Frontal cortex (tissue), 4 donors: ENCODE data around the gene OR51B4. TPM values are rescaled to one million over a fixed set of nuclear protein-coding genes. Genes with fewer than 3 reads are reported as not detected.
"Not testable (repeated sequence)": the region's sequence is repeated elsewhere in the genome, so short reads cannot be mapped to it uniquely, and the experiment has no call there.

Experiments
- DNase-seq, 2 donors: peaks; one replicate each; pipeline ENCODE4 v3.0.0; 2012; ENCODE audit warnings: low spot score in 2 of 2
- FAIRE-seq: peaks from 2 replicates; lab custom pipeline; 2012; peaks lifted over from hg19 to GRCh38; lab: Jason Lieb, UNC
- total RNA-seq: library from RNA; depleted of rRNA; stranded (reverse); fragments of >200 nt; gene quantifications from one replicate; pipeline ENCODE4 v1.2.3, GENCODE V29; 2014
- donor health status: control.
- donor health status: control.
- donor health status: control.

Gene OR51B4
- total RNA-seq, 1 donor from 2014 or later, result 0.41 TPM

DNA sequence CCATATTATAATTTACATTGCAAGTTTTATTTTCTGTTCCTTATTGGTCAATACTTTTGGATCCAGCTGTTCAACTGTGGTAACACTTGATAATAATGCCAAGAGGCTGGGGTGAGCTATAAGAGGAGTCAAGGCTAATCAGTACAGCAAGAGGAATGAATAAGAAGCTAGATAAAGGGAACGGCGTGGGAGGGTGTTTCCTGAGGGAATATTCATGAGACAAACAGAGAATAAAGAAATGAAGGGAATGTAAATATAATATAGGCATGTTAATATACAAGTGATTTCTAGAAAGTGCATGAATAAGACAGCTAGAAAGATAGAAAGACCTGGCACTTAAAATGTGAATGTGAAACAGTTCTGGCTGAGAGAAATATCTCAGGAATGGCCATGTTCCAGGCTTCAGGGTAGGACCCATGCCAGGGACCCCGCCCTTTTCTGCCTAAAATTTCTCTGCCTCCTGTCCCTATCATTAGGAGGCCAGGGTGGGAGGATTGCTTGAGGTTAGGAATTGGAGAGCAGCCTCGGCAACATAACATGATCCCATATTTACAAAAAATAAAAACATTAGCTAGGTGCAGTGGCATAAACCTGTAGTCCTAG, 3.9 kb downstream of the OR51B4 start:
- no peak for DNase-seq
- no peak for FAIRE-seq

DNA sequence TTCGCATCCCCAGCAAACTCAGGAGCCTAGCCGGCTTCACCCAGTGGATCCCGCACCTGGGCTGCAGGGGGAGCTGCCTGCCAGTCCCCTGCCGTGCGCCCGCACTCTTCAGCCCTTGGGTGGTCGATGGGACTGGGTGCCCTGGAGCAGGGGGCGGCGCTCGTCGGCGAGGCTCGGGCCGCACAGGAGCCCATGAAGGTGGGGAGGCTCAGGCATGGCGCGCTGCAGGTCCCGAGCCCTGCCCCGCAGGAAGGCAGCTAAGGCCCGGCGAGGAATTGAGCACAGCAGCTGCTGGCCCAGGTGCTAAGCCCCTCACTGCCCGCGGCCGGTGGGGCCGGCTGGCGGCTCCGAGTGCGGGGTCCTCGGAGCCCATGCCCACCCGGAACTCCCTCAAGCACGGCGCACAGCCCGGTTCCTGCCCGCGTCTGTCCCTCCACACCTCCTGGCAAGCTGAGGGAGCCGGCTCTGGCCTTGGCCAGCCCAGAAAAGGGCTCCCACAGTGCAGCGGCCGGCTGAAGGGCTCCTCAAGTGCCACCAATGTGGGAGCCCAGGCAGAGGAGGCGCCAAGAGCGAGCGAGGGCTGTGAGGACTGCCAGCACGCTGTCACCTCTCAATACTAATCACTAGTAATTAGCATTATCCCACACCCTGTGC, 7.3 kb downstream of the OR51B4 start:
- DNase-seq, FAIRE-seq: not testable (repeated sequence)

DNA sequence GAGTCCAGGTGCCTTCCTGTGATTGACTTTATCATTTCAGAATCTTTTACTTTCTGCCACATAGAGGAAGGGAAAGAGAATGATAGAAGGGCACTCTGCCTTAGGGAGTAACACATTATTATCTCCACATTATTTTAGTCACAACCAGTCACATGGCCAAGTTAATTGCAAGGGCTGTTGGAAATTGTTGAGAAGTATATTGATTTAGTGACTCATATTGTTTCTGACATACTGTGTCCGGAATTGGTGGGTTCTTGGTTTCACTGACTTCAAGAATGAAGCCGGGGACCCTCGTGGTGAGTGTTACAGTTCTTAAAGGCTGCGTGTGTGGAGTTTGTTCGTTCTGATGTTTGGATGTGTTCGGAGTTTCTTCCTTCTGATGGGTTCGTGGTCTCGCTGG, 8.7 kb downstream of the OR51B4 start:
- FAIRE-seq, result no peak
- DNase-seq, result no peak

DNA sequence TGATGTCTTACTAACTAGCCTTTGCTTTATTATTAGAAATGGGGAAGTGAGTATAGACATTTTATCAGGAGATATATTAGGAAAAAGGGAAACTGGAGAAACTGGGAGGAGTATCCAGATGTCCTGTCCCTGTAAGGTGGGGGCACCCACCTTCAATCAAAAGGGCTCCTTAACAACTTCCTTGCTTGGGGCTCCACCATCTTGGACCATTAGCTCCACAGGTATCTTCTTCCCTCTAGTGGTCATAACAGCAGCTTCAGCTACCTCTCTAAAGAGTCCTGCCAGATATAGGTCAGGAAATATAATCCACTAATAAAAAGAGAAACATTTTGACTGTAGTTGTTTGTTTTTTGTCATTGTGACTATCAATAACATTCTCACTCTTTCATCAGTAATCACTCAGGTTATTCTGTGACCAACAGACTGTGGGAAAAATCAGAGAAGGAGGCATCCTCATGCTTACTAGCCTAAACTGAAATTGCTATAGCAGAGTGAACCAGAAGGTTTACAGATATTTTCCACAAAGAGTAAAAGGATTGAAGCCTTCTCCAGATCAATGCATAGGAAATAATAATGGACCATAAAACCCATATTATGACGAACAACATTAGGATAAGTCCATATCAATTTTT, 10.4 kb downstream of the OR51B4 start:
- DNase-seq (no peak), FAIRE-seq (no peak)

DNA sequence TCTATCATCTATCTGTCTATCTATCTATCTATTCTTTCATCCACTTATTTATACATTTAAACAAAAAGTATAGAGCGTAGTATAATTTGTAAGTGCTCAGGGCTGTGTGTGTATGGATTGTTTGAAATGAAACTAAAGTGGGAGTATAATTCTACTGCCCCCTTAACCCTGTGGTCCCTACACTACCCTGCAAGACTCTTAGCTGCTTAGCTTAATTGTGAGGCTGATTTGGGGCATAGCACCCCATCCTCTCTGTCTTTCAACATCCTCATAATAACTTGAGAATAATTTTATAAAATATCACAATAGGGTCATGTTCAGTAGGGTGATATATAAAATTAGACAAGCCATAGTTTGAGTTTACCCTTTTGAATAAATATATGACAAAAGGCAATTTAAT, 11.6 kb downstream of the OR51B4 start:
- DNase-seq (no peak), FAIRE-seq (no peak)

DNA sequence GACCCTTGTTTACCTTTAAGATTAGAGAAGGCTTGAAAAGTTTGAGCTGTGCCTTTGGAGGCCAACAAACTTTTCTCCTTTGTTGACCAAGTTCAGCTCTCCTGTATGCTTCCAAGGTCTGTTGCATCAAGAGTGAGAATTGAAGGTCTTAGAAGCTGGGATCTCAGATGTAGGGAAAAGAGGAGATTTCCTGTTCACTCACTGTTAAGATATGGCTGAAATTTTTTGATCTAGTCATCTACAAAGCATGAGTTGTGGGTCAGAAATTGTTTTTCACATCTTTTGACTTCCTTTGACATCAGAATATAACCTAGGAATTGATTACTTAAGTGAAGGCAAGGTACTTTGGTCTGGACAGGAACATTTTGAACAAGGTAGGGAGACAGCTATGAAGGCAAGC, 12.1 kb downstream of the OR51B4 start:
- FAIRE-seq, result no peak

DNA sequence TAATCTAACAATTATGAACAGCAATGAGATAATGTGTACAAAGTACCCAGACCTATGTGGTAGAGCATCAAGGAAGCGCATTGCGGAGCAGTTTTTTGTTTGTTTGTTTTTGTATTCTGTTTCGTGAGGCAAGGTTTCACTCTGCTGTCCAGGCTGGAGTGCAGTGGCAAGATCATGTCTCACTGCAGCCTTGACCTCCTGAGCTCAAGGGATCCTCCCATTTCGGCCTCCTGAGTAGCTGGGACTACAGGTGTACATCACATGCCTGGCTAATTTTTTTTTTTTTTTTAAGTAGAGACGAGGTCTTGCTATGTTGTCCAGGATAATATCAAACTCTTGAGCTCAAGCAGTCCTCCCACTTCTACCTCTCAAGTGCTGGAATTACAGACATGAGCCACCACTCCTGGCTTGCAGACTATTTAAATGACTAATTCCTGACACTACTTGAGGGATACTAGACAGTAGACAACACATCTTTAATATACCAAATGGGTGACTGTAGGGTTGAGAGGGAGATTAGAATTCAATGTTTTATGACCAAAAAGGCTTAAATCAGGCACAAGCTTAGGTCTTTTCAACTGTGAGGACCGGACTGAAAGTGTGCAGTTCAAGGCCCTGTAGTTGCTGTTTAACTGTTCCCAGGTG, 12.7 kb downstream of the OR51B4 start:
- no peak for FAIRE-seq
- DNase-seq, result no peak

More for the DNA sequence above, 12.1 kb downstream of the OR51B4 start:
- no peak for DNase-seq

DNA sequence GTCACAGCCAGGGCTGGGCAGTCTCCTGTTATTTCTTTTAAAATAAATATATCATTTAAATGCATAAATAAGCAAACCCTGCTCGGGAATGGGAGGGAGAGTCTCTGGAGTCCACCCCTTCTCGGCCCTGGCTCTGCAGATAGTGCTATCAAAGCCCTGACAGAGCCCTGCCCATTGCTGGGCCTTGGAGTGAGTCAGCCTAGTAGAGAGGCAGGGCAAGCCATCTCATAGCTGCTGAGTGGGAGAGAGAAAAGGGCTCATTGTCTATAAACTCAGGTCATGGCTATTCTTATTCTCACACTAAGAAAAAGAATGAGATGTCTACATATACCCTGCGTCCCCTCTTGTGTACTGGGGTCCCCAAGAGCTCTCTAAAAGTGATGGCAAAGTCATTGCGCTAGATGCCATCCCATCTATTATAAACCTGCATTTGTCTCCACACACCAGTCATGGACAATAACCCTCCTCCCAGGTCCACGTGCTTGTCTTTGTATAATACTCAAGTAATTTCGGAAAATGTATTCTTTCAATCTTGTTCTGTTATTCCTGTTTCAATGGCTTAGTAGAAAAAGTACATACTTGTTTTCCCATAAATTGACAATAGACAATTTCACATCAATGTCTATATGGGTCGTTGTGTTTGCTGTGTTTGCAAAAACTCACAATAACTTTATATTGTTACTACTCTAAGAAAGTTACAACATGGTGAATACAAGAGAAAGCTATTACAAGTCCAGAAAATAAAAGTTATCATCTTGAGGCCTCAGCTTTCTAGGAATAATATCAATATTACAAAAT, 13.4 kb downstream of the OR51B4 start:
- FAIRE-seq (no peak), DNase-seq (no peak)

DNA sequence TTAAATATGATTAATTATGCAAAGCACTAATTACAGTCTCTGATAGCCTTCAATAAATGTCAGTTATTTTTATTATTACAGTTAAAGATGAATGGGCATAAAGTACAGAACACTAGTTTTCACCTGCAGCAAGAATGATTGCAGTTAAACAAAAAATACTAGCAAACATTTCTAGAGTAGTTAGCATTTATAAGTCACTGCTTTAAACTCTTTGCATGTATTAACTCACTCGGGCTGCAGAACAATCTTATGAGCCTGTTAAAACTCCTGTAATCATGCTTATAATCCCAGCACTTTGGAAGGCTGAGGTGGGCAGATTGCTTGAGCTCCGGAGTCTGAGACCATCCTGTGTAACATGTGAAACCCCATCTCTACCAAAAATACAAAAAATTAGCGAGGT, 14.8 kb downstream of the OR51B4 start:
- FAIRE-seq, result no peak
- DNase-seq, result no peak

DNA sequence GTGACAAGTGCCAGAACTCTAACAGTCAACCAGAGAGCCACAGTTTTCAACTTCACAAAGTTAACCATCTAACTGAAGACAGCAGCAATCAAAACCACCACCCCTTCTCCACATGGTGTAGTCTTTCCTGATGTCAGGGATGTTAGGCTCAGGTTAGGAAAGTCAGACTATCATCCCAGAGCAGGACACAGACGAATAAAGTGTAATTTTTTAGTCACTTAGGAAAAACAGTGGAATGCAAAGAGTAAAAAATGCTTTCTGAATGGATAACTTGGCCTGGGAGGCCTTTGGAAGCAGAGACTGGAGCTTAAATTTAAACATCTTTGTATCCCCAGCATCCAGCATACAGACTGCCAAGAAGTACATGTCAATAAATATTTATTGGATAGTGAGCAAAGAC, 15.4 kb downstream of the OR51B4 start:
- no peak for DNase-seq
- FAIRE-seq, result no peak

DNA sequence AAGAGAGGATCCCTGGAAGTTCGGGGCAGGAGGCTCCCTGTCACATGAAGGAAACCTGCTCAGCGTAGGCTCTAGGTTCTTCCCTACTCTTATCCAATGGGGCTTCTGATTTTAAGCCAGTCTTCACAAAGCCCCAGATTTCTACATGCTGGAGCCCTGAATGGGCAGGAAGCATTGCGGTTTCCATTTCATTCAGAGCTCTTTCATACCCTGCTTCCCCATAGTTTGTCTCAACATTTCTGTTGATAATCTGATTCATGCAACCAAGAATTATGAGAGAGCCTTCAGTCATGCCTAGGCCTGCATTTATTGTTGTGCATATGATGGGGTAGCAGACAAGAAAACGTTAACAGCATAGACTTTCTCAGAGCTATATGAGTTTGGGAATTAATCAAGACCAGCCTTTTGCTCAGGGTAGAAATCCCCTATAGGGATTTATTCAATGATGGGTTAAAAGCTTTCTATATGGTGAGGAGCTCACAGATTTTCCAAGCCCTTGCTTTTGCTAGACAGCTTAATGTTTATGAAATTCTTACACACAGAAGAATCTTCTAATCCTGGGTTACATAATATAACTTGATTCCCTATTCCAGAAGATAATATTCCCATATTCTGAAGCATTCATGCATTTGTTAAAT, 15.9 kb downstream of the OR51B4 start:
- no peak for DNase-seq
- FAIRE-seq, result no peak

DNA sequence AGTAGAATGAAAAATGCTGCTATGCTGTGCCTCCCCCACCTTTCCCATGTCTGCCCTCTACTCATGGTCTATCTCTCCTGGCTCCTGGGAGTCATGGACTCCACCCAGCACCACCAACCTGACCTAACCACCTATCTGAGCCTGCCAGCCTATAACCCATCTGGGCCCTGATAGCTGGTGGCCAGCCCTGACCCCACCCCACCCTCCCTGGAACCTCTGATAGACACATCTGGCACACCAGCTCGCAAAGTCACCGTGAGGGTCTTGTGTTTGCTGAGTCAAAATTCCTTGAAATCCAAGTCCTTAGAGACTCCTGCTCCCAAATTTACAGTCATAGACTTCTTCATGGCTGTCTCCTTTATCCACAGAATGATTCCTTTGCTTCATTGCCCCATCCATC, 17.1 kb downstream of the OR51B4 start:
- DNase-seq (no peak), FAIRE-seq (no peak)

DNA sequence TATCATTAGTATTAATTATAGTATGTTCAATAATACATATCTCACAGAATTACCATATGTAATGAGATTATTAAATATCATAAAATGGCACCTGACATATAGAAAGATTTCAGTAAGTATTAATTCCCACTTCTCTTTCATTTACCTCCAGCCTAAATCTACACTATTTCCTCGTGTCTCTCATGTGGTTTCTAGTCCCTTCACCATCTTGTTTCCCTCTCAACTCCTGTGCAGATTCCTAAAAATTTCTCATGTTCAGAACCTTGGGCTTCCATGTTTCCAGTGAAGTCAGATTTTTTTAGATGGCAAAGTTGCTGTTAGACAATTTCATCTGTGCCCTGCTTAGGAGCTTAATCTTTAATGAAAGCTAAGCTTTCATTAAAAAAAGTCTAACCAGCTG, 17.9 kb downstream of the OR51B4 start:
- no peak for FAIRE-seq
- DNase-seq, result no peak

DNA sequence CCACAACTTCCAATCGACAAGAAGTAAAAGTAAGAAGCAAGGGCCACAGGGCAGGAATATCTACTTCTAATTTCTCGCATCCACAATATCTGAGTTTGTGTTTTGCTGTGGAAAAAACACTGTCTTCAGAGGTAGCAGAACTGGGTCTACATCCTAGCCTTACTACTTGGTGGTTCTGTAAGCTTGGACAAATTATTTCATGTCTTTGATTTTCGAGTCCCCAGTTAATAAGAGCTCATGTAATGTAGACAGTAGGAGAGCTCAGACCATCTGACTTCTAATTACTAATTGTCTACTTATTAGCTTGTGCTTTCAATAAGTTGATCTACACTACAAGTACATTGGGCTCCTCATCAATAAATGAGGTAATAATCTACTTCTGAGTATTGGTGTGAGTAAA, 18.7 kb downstream of the OR51B4 start:
- no peak for FAIRE-seq
- no peak for DNase-seq

DNA sequence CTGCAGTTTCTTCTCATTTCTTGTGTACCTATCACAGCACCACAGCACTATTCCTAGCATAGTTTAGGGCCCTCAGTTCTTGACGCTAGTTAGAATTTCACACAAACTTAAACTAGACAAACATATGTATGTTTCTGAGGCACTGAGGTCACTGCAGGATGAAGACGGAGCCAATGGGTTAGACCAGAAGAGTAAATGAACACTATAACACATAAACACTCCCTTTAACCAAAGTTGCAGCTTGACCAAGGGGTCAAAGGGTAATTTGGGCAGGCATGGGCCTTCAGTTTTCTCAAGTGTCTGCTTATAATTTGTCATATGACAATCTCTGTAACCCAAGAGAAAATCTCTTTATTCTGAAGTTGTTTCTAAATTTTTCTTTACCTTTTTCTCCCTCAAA, 19.1 kb downstream of the OR51B4 start:
- no peak for DNase-seq
- no peak for FAIRE-seq

DNA sequence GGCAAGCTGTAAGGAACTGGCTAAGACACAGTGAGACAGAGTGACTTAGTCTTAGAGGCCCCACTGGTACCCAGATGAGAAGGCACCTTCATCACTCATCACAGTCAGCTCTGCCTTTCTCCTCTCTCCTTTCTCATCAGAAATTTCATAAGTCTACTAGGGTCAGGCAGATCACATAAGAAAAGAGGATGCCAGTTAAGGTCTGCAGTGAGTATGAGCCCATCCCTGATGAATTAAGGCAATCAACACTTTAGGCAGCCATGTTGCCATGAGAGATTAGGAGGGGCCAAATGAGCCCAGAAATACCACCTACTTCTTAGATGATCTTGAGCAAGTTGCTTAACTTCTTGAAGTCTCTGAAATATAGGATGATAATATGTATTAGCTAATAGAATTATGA, 20.1 kb downstream of the OR51B4 start:
- FAIRE-seq, result no peak

DNA sequence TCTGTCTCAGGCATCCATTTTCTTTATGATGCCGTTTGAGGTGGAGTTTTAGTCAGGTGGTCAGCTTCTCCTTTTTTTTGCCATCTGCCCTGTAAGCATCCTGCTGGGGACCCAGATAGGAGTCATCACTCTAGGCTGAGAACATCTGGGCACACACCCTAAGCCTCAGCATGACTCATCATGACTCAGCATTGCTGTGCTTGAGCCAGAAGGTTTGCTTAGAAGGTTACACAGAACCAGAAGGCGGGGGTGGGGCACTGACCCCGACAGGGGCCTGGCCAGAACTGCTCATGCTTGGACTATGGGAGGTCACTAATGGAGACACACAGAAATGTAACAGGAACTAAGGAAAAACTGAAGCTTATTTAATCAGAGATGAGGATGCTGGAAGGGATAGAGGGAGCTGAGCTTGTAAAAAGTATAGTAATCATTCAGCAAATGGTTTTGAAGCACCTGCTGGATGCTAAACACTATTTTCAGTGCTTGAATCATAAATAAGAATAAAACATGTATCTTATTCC, 21.1 kb downstream of the OR51B4 start:
- FAIRE-seq (no peak), DNase-seq (peak in 1 of 2 donors; percentile 23)

More for the DNA sequence above, 20.1 kb downstream of the OR51B4 start:
- DNase-seq, result no peak

DNA sequence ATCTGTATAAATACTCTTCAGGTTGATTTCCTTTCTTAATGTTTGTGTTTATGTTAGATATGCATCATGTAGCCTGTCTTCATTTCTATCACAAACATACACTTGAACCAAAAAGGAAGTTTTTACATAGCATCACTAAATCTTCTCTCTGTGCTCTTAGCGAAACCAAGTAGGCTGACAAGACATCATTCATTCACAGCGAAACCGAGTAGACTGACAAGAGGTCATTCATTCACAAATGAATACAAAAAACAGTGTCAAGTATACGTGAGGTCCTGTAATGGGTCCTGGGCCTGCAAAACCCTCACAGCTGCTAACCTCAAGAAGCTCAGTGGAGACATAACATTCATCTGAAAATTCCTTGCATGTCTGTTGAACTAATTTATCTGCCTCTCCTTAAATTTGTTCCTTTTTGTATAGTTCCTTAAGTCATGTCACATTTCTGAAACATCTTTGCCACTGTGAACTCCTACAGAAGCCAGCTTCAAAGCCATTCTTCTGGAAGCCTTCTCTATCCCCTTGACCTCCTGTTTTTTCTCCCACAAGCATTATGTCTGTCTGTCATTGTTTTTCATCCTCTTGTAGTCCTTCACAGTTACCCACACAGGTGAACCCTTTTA, 22.2 kb downstream of the OR51B4 start:
- DNase-seq (no peak), FAIRE-seq (no peak)

DNA sequence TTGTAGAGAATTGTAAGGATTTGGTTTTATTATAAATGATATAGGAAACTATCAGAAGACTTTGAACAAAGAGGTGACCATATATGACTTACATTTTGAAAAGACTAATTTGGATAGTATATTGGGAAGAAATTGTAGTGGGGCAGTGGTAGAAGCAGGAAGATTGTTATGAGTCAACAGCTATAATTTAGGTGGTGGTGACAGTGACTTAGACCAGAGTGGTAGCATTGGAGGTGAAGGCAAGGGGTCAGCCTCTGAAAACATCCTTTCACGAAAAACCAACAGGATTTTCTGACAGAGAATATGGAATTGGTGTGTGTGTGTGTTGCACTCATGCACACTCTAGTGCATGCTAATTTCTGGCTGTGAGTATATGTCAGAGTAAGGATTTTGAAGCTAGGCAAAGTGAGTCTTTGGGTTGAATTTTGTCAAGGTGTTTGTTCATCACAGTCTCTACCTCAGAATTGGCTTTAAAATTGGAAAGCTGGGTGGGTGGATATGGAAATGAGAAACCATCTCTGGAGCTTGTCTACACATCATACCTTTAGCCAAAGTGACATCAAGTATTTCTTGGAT, 23.9 kb downstream of the OR51B4 start:
- FAIRE-seq, result no peak

More for the DNA sequence above, 23.9 kb downstream of the OR51B4 start:
- DNase-seq, result no peak
